ENCODE data around the gene TMEM45B.
"Not testable (repeated sequence)": the region's sequence is repeated elsewhere in the genome, so short reads cannot be mapped to it uniquely, and the experiment has no call there.

Gene TMEM45B

DNA sequence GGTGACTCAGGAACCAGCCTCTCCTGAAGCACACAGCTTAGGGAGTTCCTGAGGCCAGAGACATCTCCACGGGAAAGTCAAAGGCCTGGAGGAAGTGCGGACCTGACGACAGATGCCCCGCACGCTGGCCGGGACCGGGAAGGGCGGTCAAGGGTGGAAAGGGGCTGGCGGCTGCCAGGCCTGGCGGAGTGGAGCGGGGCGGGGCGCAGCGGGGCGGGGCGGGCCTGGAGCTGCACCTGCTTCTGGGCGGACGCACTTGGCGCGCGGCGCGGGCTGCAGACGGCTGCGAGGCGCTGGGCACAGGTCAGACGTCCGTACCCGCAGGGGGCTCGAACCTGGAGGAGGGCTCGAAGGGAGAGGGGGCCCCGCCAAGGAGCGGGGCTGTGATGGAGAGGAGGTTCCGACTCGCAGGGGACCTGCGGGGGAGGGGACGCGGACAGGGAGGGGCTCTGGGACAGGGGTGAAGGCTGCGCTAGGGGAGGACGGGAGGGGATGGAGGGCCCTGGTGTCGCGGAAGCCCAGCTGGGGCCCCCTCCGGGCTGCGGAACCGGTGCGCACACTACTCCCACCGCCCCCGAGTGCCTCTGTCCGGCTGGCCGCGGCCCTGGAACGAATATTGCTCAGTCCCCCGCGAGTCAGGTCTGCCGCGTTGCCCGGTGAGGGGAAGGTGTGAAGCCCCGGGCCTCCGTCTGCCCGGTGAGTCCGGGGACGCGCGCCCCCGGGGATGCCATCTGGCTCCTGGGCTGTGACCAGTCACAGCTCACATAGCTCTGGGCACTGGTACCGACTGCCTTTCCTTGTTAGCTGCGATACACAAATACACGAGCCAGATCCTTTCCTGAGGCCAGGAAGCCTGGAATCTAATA lies at the start of gene TMEM45B:
TSS of gene TMEM45B (plus strand) at position 253 of the 866 bp plus-strand sequence. CDS start 36,635 bp downstream, outside the sequence.
- DNase-seq = peak; percentile 31

- peak; percentile 29 for DNase-seq
Measured at GRCh38 chr11:129766898-129767604, 48.6 kb upstream of the TMEM45B start.

DNA sequence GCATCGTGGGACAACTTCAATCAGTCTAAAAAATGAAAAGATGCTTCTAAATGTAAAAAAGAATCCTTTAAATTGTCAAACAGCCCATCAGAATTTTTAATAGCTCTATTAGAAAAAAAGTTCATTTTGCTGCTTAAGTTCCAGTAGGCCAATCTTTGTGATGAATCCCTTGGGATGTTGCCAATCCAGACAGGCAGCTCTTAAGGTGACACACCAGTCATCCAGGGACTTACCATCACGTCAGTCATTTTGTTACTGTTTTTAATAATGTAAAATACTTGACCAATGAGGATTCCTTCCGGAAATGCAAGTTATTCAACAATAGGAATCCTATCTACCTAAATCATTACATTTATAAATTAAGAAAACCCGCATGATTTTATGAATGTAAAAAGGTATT lies 47.8 kb upstream of the TMEM45B start:
- DNase-seq = no peak

DNA sequence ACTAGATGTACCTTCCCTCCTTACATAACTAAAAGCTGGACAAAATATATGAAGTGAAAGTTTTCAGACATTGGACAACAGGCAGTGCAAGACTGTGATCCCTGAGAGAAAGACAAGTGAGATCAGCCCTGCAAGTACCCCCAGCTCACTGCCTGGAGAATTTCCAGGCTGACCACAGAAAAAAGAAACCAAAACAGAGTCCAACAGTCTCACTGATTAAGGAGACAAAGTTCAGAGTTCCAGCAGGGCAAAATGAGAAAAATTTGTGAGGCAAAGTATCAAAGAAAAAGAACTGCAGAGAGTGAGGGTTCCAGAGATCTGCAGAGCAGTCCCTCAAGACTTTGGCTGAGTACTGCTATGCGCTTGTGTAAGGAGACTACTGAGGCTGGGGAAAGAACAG lies 47.3 kb upstream of the TMEM45B start:
- DNase-seq = no peak

- no peak for DNase-seq
Measured at GRCh38 chr11:129769059-129769458, 46.6 kb upstream of the TMEM45B start.

DNA sequence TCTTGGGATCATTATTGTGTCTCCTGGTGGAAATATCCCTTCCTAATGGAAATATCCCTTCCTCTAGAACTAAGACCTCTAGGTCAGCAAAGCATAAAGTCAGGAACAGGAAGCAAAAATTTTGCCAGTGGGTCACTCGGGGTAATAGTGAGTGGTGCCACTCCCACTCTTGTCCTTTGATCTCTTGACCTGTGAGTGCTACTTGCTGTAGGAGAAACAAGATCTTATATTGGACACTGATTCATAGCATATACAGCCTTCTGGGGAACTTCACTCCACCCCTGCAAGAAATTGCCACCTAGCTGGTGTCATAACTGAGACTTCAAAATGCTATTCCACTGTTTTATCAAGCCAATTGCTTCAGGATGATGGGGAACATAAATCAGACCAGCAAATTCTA lies 44.7 kb upstream of the TMEM45B start:
- DNase-seq = no peak

DNA sequence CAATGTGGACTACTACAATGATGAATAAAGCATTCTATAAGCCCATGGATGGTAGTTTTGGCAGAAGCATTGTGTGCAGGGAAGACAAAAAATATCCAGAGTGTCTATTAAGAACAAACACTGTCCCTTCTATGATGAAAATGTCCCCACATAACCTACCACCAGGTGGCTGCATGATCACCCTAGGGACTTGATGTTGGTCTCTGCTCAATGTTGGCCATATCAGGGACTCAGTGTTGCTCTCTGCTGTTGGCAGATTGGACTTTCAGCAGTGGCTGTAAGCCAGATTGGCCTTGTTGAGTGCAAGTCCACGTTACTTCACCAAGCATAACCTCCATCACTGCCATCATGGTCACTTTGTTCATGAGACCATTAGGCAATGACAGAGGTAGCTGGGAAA lies 44.2 kb upstream of the TMEM45B start:
- not testable (repeated sequence) for DNase-seq

- DNase-seq = no peak
Measured at GRCh38 chr11:129778877-129779276, 36.8 kb upstream of the TMEM45B start.

GRCh38 chr11:129779342-129779741 lies 36.3 kb upstream of the TMEM45B start:
- no peak for DNase-seq

DNA sequence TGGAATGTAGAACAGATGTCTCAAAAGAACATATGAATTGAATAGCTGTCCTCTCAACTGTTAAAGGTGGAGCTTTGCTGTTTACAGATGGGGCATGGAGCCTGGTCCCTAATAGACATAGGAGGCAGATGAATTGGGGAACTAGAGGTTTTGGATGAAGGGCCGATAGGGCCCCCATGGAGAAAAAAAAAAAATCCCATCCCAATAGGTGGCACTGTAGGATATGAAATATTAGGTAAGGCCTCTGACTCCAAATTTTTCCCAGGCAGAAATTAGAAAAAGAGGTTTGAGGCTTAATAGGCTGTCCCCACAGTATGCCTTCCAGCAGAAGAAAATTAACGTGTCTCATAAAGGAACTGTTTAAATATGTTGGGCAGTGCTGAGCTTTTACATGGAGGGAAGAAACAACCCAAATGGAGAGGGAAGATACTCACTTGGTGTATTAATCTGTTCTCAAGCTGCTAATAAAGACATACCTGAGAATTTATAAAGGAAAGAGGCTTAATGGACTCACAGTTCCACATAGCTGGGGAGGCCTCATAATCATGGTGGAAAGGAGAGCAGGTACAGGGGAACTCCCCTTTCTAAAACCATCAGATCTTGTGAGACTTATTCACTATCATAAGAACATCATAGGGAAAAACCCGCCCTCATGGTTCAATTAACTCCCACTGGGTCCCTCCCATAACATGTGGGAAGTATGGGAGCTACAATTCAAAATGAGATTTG lies 30.1 kb upstream of the TMEM45B start:
- no peak for DNase-seq

DNA sequence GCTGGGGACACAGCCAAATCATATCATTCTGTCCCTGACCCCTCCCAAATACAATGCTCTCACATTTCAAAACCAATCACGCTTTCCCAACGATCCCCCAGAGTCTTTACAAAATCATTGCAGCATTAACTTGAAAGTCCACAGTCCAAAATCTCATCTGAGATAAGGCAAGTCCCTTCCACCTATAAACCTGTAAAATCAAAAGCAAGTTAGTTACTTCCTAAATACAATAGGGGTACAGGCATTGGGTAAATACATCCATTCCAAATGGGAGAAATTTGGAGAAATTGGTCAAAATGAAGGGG lies 29.6 kb upstream of the TMEM45B start:
- not testable (repeated sequence) for DNase-seq

DNA sequence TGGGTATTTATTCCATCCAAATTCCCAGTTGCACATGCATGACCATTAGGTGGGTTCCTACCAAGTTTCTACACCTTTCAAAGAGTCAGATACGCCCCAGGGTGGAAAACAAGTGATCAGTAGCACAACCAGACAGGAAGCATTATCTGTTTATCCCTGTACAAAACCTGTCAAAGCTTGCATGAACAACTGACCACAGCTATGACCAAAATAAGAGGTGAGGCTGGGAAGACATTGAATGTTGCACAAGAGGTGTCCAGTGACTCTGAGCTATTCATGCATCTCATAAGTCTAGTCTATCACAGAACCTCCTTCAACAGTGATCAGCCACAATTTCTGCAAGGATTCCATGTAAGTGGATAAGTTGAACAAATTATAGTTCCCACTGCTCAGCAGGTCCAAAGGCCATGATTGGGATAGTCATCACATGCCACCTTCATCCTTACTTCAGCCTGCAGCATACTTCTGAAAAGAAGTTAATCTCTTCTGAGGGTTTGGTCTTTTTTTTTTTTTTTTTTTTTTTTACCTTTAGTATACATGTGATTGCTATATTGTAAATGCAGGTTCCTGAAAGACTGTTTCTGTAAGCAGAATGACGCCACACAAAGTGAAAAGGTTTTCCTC lies 28.0 kb upstream of the TMEM45B start:
- no peak for DNase-seq

DNA sequence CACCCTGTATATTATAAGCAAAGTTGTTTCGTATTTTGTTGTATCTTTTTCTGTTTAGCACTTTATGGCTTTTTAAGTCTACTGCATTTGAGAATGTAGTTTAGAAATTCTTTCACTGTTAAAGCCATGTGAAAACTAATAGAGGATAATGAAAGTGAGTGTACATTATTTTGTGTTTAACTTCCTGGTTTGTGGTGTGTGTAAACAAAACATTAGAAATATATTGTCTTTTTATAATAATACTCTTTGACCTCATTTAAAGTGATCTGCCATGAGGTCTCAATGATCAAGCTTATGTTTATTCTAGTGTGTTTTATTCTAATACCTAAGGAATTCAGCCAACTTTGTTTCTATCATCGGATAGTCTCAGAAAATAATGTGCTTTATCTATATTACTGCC lies 27.4 kb upstream of the TMEM45B start:
- no peak for DNase-seq

- no peak for DNase-seq
Measured at GRCh38 chr11:129790106-129790505, 25.5 kb upstream of the TMEM45B start.

DNA sequence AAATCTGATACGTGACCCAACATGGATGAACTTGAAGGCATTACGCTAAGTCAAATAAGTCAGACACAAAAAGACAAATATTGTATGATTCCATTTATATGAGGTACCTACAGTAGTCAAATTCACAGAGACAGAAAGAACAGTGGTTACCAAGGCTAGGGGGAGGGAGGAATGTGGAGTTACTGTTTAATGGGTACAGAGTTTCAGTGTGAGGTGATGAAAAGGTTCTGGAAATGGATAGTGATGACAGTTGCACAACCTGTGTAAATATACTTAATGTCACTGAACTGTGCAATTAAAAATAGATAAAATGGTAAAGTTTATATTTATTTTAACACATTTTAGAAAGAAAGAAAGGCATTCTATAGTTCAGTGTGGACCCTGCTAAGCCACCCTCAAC lies 24.1 kb upstream of the TMEM45B start:
- DNase-seq = no peak

- no peak for DNase-seq
Measured at GRCh38 chr11:129792663-129793062, 23.0 kb upstream of the TMEM45B start.

GRCh38 chr11:129795089-129795488 lies 20.6 kb upstream of the TMEM45B start:
- no peak for DNase-seq

DNA sequence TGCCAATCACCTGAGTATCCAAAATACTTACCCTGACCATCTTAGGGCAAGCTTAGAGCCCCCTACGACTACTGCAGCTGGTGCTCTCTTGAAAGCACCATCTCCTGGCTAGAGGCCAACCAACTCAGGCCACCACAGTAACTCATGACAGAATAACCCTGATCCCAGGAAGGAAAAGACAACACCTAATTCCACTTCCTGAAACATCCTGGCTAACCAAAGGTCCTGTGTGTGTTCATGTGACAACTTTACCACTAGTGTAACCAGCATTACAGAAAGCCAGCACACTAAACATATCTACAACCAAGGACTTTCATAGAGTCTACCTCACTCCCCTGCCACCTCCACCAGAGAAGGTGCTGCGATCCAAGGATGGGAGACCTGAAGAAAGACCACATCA lies 17.4 kb upstream of the TMEM45B start:
- no peak for DNase-seq

GRCh38 chr11:129800162-129800561 lies 15.5 kb upstream of the TMEM45B start:
- DNase-seq = not testable (repeated sequence)

DNA sequence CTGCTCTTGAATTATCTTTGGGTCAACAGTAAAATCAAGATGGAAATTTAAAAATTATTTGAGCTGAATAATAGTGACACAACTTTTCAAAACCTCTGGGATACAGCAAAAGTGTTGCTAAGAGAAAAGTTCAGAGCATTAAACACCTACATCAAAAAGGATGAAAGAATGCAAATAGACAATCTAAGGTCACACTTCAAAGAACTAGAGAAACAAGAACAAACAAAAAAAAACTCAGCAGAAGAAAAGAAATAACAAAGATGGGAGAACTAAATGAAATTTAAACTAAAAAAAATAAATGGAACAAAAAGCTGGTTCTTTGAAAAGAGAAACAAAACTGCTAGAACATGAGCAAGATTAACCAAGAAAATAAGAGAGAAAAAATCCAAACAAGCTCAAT lies 15.0 kb upstream of the TMEM45B start:
- DNase-seq = no peak

- no peak for DNase-seq
Measured at GRCh38 chr11:129803533-129803932, 12.1 kb upstream of the TMEM45B start.

DNA sequence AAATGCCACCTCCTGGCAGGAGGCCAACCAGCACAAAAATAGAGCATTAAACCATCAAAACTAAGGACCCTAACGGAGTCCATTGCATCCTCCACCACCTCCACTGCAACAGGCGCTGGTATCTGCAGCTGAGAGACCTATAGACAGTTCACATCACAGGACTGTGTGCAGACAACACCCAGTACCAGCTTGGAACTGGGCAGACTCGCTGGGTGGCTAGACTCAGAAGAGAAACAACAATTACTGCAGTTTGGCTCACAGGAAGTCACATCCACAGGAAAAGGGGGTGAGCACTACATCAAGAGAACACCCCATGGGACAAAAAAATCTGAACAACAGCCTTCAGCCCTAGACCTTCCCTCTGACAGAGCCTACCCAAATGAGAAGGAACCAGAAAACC lies 11.6 kb upstream of the TMEM45B start:
- DNase-seq = no peak

DNA sequence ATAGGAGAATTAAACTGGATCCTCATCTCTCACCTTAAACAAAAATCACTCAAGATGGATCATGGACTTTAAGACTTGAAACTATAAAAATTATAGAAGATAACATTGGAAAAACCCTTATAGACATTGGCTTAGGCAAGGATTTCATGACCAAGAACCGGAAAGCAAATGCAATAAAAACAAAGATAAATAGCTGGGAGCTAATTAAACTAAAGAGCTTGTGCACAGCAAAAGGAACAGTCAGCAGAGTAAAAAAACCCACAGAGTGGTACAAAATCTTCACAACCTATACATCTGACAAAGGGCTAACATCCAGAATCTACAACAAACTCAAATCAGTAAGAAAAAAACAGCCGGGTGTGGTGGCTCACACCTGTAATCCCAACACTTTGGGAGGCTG lies 7.4 kb upstream of the TMEM45B start:
- DNase-seq = not testable (repeated sequence)
